Effector memory CD4-positive, alpha-beta T cell (primary cell): Measurements from ENCODE around the gene VAMP8.
A peak's percentile ranks its signal among the peaks of the same experiment; 100 is the strongest.

Source experiments
- DNase-seq, 3 donors: peaks; one replicate each; pipeline ENCODE4 v3.0.0-alpha.2; 2020
- H3K27ac ChIP-seq: 2 replicates; pipeline ENCODE4 v1.7.0; 2013; ENCODE audit warnings: mild to moderate bottlenecking, low read length, moderate library complexity; ENCODE audit not compliant: insufficient read depth, poor library complexity, severe bottlenecking
- H3K27me3 ChIP-seq: replicated peaks from 2 replicates; pipeline ENCODE4 v1.7.0; 2013; ENCODE audit warnings: mild to moderate bottlenecking, low read length; ENCODE audit not compliant: insufficient read depth, control insufficient read depth, poor library complexity, severe bottlenecking
- H3K36me3 ChIP-seq: 2 replicates; pipeline ENCODE4 v1.7.0; 2013; ENCODE audit warnings: mild to moderate bottlenecking, low read length, moderate library complexity; ENCODE audit not compliant: control insufficient read depth, insufficient read depth
- H3K4me1 ChIP-seq: 2 replicates; pipeline ENCODE4 v1.7.0; 2013; ENCODE audit warnings: low read length, mild to moderate bottlenecking; ENCODE audit not compliant: control insufficient read depth, insufficient read depth, poor library complexity, severe bottlenecking
- H3K4me3 ChIP-seq: 2 replicates; pipeline ENCODE4 v1.7.0; 2013; ENCODE audit warnings: low read length, low read depth, mild to moderate bottlenecking; ENCODE audit not compliant: insufficient read depth, poor library complexity, severe bottlenecking
- H3K9me3 ChIP-seq: 2 replicates; pipeline ENCODE4 v1.7.0; 2013; ENCODE audit warnings: mild to moderate bottlenecking, low read length, moderate library complexity; ENCODE audit not compliant: control insufficient read depth

Gene VAMP8

DNA sequence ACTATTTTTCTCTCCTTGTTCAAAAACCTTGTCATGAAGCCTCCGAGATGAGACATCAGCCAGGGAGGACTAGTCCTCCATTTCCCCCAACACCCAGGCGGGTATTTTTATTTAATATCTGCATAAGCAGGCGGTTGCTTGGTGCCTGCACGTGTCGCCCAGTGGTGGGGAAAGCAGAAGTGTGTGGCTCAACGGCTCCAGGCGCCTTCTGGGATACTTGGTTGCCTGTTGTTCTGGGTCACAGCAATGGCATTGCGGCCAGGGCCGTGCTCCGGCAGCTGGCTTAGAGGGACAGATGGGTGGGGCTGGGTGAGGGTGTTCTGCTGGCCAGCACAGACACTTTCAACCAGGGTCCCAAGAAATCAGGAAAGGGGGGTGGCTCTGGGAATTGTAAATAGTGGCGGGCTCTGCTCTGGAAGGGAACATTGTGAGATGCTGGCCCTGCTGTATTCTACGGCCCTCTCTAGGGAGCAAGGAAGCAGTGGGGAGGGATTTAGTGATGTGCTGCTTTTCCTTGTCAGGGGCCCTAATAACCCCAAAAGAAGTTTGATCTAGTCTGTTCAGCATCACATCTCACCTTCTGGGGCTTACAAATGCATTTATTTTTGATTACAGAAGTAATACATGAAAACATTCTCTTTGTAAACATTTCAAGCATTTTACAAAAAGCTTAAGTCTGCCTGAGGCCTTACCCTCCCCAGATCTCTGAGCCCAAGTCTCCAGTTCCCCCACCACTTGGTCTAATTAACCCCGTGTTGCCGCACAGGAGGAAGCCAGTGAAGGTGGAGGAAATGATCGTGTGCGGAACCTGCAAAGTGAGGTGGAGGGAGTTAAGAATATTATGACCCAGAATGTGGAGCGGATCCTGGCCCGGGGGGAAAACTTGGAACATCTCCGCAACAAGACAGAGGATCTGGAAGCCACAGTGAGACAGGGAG lies 1.1 kb downstream of the VAMP8 start:
- Histone ChIP-seq H3K4me3 (peak overlapping the region; percentile 76), H3K27me3 (no peaks in the 10 kb centered on the region), H3K4me1 (peaks cover 20% of the 10 kb centered on the region), H3K9me3 (no peaks in the 10 kb centered on the region), H3K36me3 (peaks cover 13% of the 10 kb centered on the region), H3K27ac (peak overlapping the region; percentile 65)
- DNase-seq: no peak

GRCh38 chr2:85579266-85579935 lies 2.0 kb downstream of the VAMP8 start:
- Histone ChIP-seq H3K4me1 (peaks cover 20% of the 10 kb centered on the region), H3K27ac (peak overlapping the region; percentile 65), H3K4me3 (peak overlapping the region; percentile 76), H3K9me3 (no peaks in the 10 kb centered on the region), H3K36me3 (peaks cover 13% of the 10 kb centered on the region), H3K27me3 (no peaks in the 10 kb centered on the region)
- no peak for DNase-seq

GRCh38 chr2:85580206-85580605 lies 2.8 kb downstream of the VAMP8 start:
- Histone ChIP-seq H3K4me3 (no peak overlapping the region), H3K27ac (no peak overlapping the region), H3K9me3 (no peaks in the 10 kb centered on the region), H3K4me1 (peaks cover 25% of the 10 kb centered on the region), H3K36me3 (peaks cover 13% of the 10 kb centered on the region), H3K27me3 (no peaks in the 10 kb centered on the region)
- DNase-seq: no peak

- peaks cover 13% of the 10 kb centered on the region for H3K36me3 ChIP-seq
- H3K27ac ChIP-seq: no peak overlapping the region
- no peaks in the 10 kb centered on the region for H3K9me3 ChIP-seq
- H3K4me3 ChIP-seq: no peak overlapping the region
- no peak for DNase-seq
- H3K4me1 ChIP-seq: peaks cover 23% of the 10 kb centered on the region
- H3K27me3 ChIP-seq: no peaks in the 10 kb centered on the region
Observed at GRCh38 chr2:85582492-85582891, 5.1 kb downstream of the VAMP8 start.

DNA sequence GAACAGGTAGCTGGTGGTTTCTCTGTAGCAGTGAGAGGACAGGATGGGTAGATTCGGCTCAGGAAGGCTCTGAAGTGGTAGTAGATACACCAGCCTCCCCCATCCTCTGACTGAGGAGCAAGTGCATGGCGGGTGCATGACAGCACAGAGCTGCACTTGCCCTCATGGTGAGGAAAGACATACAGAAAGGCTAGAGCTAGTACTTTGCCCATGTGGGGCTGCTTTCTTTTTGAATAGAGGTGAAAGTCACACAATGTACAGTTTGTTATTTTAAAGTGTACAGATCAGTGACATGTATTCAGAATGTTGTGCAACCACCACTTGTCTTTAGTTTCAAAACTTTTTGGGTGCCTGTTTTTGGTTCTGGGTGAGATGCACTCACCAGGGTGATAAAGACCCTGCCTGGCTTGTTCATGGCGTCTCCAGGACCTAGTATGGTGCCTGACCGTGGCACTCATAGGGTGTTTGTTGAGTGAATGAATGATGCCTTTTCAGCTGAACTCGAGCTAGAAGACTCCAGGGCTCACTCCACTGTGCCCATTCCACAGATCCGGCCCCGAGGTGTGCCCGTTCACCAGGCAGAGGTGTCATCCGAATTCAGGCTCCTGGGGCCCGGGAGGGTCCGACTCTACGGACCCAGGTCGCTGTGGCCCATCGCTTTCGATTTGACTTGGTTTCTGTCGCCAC lies 6.4 kb downstream of the VAMP8 start:
- H3K9me3 ChIP-seq: no peaks in the 10 kb centered on the region
- H3K27ac ChIP-seq: peak overlapping the region; percentile 72
- no peaks in the 10 kb centered on the region for H3K27me3 ChIP-seq
- H3K4me3 ChIP-seq: peak overlapping the region; percentile 65
- peaks cover 13% of the 10 kb centered on the region for H3K36me3 ChIP-seq
- DNase-seq: no peak
- peaks cover 20% of the 10 kb centered on the region for H3K4me1 ChIP-seq

DNA sequence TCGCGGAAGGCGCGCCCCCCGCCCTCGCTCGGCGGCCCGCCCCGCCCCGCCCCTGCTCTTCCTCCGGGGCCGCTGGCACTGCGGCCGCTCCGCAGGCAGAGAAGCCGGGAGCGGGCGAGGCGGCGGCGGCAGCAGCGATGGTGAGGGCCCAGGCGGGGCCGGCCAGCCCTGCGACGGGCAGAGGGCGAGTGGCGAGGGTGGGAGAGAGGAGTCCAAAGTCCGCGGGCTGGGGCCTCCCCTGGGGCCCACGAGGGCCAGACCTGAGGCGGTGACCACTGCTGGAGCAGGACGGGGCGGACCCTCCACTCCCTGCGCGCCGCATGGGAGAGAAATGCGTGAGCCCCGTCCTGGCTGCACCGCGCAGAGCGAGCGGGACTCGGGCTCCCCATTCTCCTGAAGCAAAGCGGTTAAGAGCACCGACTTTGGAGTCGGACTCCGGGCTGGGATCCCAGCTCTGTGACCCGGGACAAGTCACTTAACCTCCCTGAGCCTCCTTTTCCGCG lies 7.0 kb downstream of the VAMP8 start, which contains the start of gene VAMP5:
Gene VAMP5 (plus strand): TSS at position 78 of the 503 bp plus-strand sequence. CDS start 60 bp downstream, at position 138.
- Histone ChIP-seq H3K4me3 (peak within 1 kb of the TSS; percentile 65), H3K4me1 (peaks cover 14% of the 10 kb centered on the region), H3K27ac (peak within 1 kb of the TSS; percentile 72), H3K36me3 (peaks cover 13% of the 10 kb centered on the region), H3K9me3 (no peaks in the 10 kb centered on the region), H3K27me3 (no peaks in the 10 kb centered on the region)
- peak; percentile 12 to 32 (median 25) for DNase-seq

GRCh38 chr2:85584857-85585780 lies 7.7 kb downstream of the VAMP8 start:
- Histone ChIP-seq H3K27ac (peak overlapping the region; percentile 72), H3K9me3 (no peaks in the 10 kb centered on the region), H3K36me3 (peaks cover 13% of the 10 kb centered on the region), H3K4me1 (peaks cover 10% of the 10 kb centered on the region), H3K4me3 (peak overlapping the region; percentile 65), H3K27me3 (no peaks in the 10 kb centered on the region)
- DNase-seq: no peak

DNA sequence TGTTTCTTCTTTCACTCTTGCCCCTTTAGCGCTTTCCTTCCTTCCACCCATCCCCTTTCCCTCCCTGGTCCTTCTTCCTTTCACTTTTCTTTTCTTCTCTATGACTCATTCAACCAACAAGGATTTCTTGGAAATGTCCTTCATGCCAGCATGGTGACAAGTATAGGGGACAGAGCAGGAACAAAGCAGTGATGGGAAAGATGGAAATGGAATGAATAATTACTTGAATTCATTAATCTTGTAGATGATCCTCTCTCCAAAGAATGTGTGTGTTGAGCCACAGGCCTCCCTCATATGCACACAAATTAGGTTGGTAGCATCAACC lies 8.4 kb downstream of the VAMP8 start:
- no peaks in the 10 kb centered on the region for H3K27me3 ChIP-seq
- no peak overlapping the region for H3K27ac ChIP-seq
- no peaks in the 10 kb centered on the region for H3K9me3 ChIP-seq
- no peak overlapping the region for H3K4me3 ChIP-seq
- DNase-seq: no peak
- peaks cover 13% of the 10 kb centered on the region for H3K36me3 ChIP-seq
- H3K4me1 ChIP-seq: peaks cover 10% of the 10 kb centered on the region

- Histone ChIP-seq H3K36me3 (no peaks in the 10 kb centered on the region), H3K9me3 (no peaks in the 10 kb centered on the region), H3K4me3 (no peak overlapping the region), H3K27ac (no peak overlapping the region), H3K4me1 (peaks cover 10% of the 10 kb centered on the region), H3K27me3 (no peaks in the 10 kb centered on the region)
- no peak for DNase-seq
Observed at GRCh38 chr2:85588236-85588635, 10.8 kb downstream of the VAMP8 start.
